Natural killer cell (primary cell): ENCODE results near the gene SEMA5A. TPM values are rescaled to one million over a fixed set of nuclear protein-coding genes. Genes with fewer than 3 reads are reported as not detected.

Experiments
- ATAC-seq, 3 donors: fragments of 150-1000 bp in 2 of 3; fragments of 200-7000 bp in 1 of 3; cut with Tn5 transposase; 1 replicate in 1 of 3; 2 replicates in 2 of 3; pipeline ENCODE4 v1.10.0; 2021; ENCODE audit warnings: mild to moderate bottlenecking in 2 of 3, moderate library complexity in 2 of 3
- DNase-seq, 2 donors: peaks; one replicate each; pipeline versions ENCODE4 v3.0.0 to v3.0.0-alpha.2; 2013 to 2021; ENCODE audit warnings: mixed read lengths in 1 of 2
- H3K27ac ChIP-seq: one replicate; pipeline ENCODE4 v1.5.1; 2013; ENCODE audit warnings: mild to moderate bottlenecking, low read length
- H3K27me3 ChIP-seq: one replicate; pipeline ENCODE4 v1.6.1; 2013; ENCODE audit warnings: low read length; ENCODE audit not compliant: control insufficient read depth, insufficient read depth
- H3K36me3 ChIP-seq: one replicate; pipeline ENCODE4 v1.6.1; 2013; ENCODE audit warnings: low read length; ENCODE audit not compliant: control insufficient read depth, insufficient read depth
- H3K4me1 ChIP-seq: one replicate; pipeline ENCODE4 v1.6.1; 2013; ENCODE audit warnings: low read length; ENCODE audit not compliant: control insufficient read depth, insufficient read depth
- H3K4me3 ChIP-seq: one replicate; pipeline ENCODE4 v1.5.1; 2013; ENCODE audit warnings: low read length
- H3K9me3 ChIP-seq: one replicate; pipeline ENCODE4 v1.6.1; 2013; ENCODE audit warnings: low read length; ENCODE audit not compliant: control insufficient read depth, insufficient read depth
- H3K27ac Mint-ChIP-seq, 2 donors: one replicate each; pipeline ENCODE4 v1.8.0; 2022; ENCODE audit warnings: mild to moderate bottlenecking in 2 of 2, mixed read lengths in 2 of 2, moderate library complexity in 1 of 2
- H3K27me3 Mint-ChIP-seq, 2 donors: one replicate each; pipeline ENCODE4 v1.8.0; 2022; ENCODE audit warnings: low read depth in 2 of 2, mixed read lengths in 2 of 2
- H3K36me3 Mint-ChIP-seq: one replicate; pipeline ENCODE4 v1.8.0; 2022; ENCODE audit warnings: mixed read lengths
- H3K4me1 Mint-ChIP-seq, 2 donors: one replicate each; pipeline ENCODE4 v1.8.0; 2022; ENCODE audit warnings: mixed read lengths in 2 of 2
- H3K4me3 Mint-ChIP-seq: one replicate; pipeline ENCODE4 v1.8.0; 2022; ENCODE audit warnings: mild to moderate bottlenecking, moderate library complexity, mixed read lengths
- H3K9me3 Mint-ChIP-seq, 2 donors: one replicate each; pipeline ENCODE4 v1.8.0; 2022; ENCODE audit warnings: mixed read lengths in 2 of 2
- CTCF ChIP-seq: fragments of 200-600 bp; IDR thresholded peaks from one replicate; pipeline ENCODE4 v1.8.0; 2022; ENCODE audit warnings: antibody characterized with exemption
- WGBS: methylation state at CpG from one replicate; pipeline ENCODE4 v1.1.7; 2013; ENCODE audit warnings: missing lambda C conversion rate; ENCODE audit not compliant: insufficient coverage; 5-methylcytosine and 5-hydroxymethylcytosine counted together
- intact Hi-C: fragments of 100-400 bp; cut with micrococcal nuclease; formaldehyde crosslinking; loops from one replicate; pipeline ENCODE4 v1.14.2; 2022
- total RNA-seq, 4 donors: library from RNA; stranded (reverse); fragments of 120-200 nt in 1 of 4; gene quantifications; one replicate each; pipeline versions ENCODE4 v1.2.3 to v1.2.4, GENCODE V29; 2013 to 2022

SEMA5A gene
- total RNA-seq, 3 donors from 2014 or later (not counting 1 experiment from before 2014, with no cell fraction given): 0.15 TPM; not detected in 2

DNA sequence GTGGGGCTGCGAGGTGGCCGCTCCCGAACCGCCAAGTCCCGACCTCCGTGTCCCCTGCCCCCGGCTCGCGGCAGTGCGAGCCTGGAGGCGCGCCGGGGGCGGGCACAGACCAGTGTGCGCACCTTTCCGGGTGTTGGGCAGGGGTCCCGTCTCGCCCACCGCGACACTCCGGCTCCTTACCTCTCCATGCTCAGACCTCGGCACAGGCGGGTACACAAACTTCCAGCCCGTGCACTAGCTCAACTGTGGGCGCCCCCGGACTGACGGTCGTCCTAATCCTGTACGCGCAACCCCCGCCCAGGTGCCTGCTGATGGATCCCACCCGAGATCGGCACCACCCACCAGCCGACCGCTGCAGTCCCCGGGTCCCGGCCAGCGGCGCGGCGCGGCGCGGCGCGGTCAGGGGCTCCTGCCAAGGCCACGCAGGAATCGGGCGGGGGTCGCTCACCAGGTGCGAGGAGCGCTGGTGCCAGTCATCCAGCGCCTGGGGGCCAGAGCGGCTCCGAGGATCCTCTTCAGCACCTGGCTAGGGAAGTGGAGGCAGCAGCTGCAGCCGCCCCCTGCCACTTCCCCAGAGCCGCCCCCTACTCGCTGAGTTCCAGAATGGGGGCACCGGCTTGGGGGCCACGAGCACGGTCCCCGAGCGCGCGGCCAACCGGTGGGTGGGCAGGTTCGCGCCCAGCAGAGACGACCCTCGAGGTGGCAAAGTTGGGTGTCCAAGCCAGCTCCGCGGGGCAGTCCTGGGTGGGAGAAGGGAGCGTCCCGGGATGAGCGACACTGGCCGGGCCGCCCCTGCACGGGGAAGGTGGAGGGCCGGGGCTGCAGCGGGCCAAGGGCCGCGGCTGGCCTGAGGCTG, 511 bp downstream of the SEMA5A start:
- no peaks in the 10 kb centered on the region for H3K36me3 ChIP-seq
- peaks cover 11% of the 10 kb centered on the region for H3K27me3 ChIP-seq
- Mint-ChIP-seq H3K9me3 (no peaks in the 10 kb centered on the region), H3K4me1 (no peaks in the 10 kb centered on the region), H3K27ac (no peak overlapping the region), H3K27me3 (peaks cover 18 to 19% of the 10 kb centered on the region in 2 donors), H3K4me3 (no peak overlapping the region), H3K36me3 (no peaks in the 10 kb centered on the region)
- intact Hi-C loops: no loop called here
- DNase-seq (no peak), ATAC-seq (no peak)
- WGBS: 4% methylated on average over 82 of the region's 82 CpGs
- TF ChIP-seq CTCF: no peak
- H3K27ac ChIP-seq: no peak overlapping the region
- no peaks in the 10 kb centered on the region for H3K9me3 ChIP-seq
- H3K4me1 ChIP-seq: peaks cover 10% of the 10 kb centered on the region
- no peak overlapping the region for H3K4me3 ChIP-seq

DNA sequence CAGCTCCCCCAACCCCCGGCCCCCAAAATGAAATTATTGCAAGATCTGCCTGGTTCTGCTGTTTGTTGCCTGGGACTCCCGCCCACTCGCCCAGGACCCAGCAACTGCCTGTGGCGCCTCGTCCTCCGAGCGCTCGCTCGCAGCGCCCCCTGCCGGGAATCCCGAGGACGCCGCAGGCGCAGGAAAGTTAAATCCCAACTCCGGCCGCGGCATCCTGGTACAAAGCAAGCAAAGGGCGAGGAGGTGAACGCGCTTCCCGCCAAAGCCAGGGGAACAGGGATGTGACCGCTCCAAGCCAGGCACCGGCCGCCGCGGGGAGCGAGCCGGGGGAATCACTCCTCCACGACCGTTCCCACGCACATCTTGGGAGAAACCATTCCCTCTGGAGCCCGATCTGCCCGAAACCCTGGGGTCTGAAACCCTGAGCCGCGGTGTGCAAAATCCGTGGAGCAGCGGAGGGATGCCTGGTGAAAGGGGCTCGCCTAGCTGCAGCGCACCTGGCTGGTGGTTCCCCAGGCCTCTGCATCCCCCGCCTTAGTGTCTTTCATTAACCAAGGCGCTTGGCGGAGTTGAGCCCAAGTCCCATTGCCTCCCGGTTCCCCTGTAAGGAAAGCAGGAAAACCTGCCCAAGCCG, 1.3 kb downstream of the SEMA5A start:
- H3K36me3 Mint-ChIP-seq: no peaks in the 10 kb centered on the region
- H3K27me3 ChIP-seq: peaks cover 11% of the 10 kb centered on the region
- no peaks in the 10 kb centered on the region for H3K4me1 Mint-ChIP-seq
- no peaks in the 10 kb centered on the region for H3K36me3 ChIP-seq
- ATAC-seq: no peak
- no peak overlapping the region for H3K27ac ChIP-seq
- peak overlapping the region; percentile 65 for H3K4me3 Mint-ChIP-seq
- H3K27ac Mint-ChIP-seq: no peak overlapping the region
- 3% methylated on average over 45 of the region's 45 CpGs for WGBS
- H3K9me3 ChIP-seq: no peaks in the 10 kb centered on the region
- H3K9me3 Mint-ChIP-seq: no peaks in the 10 kb centered on the region
- no peak for TF ChIP-seq CTCF
- peaks cover 18 to 19% of the 10 kb centered on the region in 2 donors for H3K27me3 Mint-ChIP-seq
- peaks cover 10% of the 10 kb centered on the region for H3K4me1 ChIP-seq
- DNase-seq: peak in 1 of 2 donors; percentile 36
- intact Hi-C loops: no loop called here
- no peak overlapping the region for H3K4me3 ChIP-seq

GRCh38 chr5:9544056-9544455, 1.8 kb downstream of the SEMA5A start:
- peak overlapping the region; percentile 65 for H3K4me3 Mint-ChIP-seq
- WGBS: 47% methylated on average over 6 of the region's 6 CpGs

More at GRCh38 chr5:9544056-9544455, 1.8 kb downstream of the SEMA5A start:
- no peaks in the 10 kb centered on the region for H3K36me3 Mint-ChIP-seq
- peaks cover 11% of the 10 kb centered on the region for H3K27me3 ChIP-seq
- H3K9me3 Mint-ChIP-seq: no peaks in the 10 kb centered on the region
- H3K27ac Mint-ChIP-seq: no peak overlapping the region
- intact Hi-C loops: no loop called here
- no peaks in the 10 kb centered on the region for H3K4me1 Mint-ChIP-seq
- H3K27me3 Mint-ChIP-seq: peaks cover 18 to 19% of the 10 kb centered on the region in 2 donors
- no peaks in the 10 kb centered on the region for H3K9me3 ChIP-seq
- no peak for ATAC-seq
- no peak for DNase-seq
- H3K4me1 ChIP-seq: peaks cover 10% of the 10 kb centered on the region
- no peak overlapping the region for H3K4me3 ChIP-seq
- no peak for TF ChIP-seq CTCF
- H3K36me3 ChIP-seq: no peaks in the 10 kb centered on the region
- no peak overlapping the region for H3K27ac ChIP-seq
